ENCODE measurements around the gene METTL23.

DNA sequence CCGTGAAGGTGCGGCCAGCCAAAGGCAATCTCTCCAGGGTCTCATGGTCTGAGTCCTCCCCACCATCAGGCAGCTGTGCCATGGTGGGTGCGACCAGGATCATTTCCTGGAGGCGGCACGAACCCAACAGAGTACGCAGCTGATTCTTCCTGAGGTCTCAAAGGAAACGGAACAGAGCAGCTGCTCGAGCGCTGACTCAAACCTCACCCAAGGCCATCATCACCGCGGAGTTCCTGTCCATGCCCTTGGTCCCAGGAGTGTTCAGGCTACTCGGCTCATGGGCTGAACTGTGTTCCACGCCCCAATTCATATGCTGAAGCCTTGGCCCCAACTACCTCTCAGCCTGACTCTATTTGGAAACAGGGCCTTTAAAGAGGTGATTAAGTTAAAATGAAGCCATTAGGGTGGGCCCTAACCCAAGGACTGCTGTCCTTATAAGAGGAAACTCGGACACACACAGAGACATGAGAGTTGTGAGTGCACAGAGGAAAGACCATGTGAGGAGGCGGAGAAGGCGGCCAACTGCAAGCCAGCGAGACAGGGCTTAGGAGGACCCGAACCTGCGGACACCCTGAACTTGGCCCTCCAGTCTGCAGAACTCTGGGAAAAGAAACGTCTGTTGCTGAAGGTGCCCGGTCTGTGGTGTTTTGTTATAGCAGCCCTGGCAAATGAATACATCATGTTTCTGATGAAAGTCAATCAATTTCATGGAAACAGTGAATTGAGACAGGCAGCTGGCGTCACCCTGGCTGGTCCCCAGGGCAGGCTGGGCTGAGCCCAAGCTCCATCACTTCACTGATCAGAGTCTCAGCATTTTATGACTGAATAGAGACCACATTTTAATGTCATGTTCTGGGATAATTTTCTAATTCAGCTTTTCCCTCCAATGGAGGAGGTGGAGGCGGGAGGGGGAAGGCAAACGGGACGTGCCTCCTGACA is 29.6 kb upstream of the METTL23 start:
- no peak for TF ChIP-seq EP300 (IDR thresholded peaks at IDR 0.05)
- TF ChIP-seq, protein P1, sequence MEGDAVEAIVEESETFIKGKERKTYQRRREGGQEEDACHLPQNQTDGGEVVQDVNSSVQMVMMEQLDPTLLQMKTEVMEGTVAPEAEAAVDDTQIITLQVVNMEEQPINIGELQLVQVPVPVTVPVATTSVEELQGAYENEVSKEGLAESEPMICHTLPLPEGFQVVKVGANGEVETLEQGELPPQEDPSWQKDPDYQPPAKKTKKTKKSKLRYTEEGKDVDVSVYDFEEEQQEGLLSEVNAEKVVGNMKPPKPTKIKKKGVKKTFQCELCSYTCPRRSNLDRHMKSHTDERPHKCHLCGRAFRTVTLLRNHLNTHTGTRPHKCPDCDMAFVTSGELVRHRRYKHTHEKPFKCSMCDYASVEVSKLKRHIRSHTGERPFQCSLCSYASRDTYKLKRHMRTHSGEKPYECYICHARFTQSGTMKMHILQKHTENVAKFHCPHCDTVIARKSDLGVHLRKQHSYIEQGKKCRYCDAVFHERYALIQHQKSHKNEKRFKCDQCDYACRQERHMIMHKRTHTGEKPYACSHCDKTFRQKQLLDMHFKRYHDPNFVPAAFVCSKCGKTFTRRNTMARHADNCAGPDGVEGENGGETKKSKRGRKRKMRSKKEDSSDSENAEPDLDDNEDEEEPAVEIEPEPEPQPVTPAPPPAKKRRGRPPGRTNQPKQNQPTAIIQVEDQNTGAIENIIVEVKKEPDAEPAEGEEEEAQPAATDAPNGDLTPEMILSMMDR (IDR thresholded peaks at IDR 0.05): no peak
